Activated naive CD4-positive, alpha-beta T cell treated with Interleukin-2 at 50 U/mL for 16 hours (primary cell): ENCODE measurements around the gene TRIM51.
"Not testable (repeated sequence)": the region's sequence is repeated elsewhere in the genome, so short reads cannot be mapped to it uniquely, and the experiment has no call there.

Experiments used
- DNase-seq: peaks from one replicate; pipeline ENCODE4 v3.0.0-alpha.2; 2020

The TRIM51 gene, protein sequence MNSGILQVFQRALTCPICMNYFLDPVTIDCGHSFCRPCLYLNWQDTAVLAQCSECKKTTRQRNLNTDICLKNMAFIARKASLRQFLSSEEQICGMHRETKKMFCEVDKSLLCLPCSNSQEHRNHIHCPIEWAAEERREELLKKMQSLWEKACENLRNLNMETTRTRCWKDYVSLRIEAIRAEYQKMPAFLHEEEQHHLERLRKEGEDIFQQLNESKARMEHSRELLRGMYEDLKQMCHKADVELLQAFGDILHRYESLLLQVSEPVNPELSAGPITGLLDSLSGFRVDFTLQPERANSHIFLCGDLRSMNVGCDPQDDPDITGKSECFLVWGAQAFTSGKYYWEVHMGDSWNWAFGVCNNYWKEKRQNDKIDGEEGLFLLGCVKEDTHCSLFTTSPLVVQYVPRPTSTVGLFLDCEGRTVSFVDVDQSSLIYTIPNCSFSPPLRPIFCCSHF

DNA sequence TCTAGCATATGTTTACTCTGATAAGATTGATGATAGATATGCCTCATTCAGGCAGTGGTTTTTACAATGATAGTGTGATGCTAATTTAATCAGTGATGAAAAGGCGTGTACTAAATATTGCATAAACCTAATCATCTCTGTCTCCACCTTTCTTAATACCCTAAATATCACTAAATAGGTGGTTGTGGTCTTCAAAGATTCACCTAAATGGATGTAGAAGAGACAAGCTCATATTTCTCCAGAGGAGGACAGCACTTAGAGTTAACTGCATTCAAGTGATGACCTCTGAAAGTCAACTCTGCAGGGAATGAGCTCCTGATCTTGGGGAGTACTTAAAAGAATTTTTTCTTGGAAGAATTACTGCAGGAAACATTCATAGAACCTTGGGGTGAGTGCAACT lies at the start of gene TRIM51:
TRIM51 (plus strand) TSS at position 301 of the 400 bp plus-strand sequence. CDS start 2,132 bp downstream, outside the sequence.
- DNase-seq = not testable (repeated sequence)

DNA sequence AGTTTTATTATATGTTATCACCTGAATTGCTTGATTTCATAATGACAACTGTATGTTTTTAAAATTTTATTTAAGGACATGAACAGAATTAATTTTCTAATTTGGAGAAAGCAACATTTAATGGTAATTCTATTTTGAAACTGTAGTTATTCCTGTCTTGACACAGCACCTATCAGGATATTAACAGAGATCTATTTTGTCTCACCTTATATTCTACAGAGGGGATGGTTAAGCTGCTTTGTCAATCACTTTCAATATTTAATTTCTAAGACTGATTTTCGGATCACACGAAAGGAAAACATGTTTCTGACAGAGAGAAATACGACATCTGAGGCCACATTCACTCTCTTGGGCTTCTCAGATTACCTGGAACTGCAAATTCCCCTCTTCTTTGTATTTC lies 44.6 kb upstream of the TRIM51 start, which contains the start of gene OR5D16:
OR5D16 (plus strand) TSS at position 301 of the 400 bp plus-strand sequence; CDS start at position 301, 0 bp downstream.
- DNase-seq = no peak

DNA sequence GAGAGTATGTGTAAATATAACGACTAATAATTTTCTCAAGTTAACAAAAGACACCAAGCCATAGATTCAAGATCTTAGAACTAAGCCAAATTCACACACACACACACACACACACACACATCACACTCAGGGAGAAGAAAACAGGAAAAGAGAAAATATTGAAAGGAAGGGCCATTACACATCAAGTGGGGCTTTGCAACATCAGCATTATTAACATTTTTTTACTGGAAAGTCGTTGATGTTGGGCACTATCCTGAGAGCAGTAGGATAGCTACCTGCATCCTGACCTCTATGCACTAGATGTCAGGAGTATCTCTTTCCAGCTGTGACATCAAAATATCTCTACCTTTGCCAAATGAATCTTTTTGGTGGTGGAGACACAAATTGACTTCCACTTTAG lies 35.6 kb upstream of the TRIM51 start:
- no peak for DNase-seq

DNA sequence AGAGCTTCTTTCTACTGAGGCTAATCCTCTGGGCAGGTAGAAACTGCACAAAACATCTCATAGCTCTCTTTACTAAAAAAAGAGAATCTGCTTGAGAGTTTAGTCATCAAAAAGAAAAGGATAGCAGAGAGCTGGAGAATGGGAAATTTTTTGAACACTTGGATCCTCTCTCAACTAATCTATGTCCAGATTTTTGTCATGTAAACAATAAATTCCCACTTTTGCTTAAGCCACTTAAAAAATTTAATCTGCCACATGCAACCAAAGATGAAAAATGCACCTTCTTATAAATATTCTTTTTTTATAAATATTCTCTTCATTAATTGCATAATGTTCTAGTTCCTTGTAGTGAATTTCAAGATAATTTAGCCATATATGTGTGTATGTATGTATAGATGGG lies 34.1 kb upstream of the TRIM51 start:
- DNase-seq = no peak

DNA sequence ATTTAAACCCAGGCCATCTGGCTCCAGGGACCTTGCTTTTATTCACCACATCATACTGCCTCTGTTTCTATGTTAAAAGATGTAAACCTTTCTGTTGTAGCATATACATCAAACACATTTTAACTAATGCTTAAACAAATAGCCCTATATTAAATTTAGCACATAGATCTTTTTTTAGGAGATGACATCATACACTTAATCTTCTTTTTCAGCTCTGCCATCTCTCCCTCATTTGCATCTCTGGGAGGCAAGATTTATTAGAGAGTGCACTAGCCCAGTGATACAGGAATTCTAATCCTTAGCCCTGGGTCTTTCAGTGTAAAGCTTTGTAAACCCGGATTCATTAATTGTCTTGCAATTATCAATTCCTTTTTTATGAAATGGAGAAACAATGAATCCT lies 31.0 kb upstream of the TRIM51 start:
- no peak for DNase-seq

DNA sequence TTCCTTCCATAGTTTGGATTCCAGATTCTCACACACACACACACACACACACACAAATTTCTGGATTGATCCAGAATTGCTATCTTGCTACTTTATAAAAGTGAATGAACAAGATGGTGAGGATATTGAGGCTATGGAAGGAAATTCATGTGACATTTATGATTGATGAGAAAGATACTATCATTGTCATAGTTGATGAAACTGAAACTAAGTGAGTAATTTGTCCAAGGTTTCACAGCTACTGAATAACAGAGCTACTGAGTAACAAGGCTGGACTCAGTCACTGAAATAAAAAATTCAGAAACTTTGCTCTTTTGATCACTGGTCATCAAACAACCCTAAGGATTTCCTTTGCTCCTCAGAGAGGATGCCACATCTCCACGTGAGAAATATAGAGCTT lies 28.4 kb upstream of the TRIM51 start:
- DNase-seq = no peak

DNA sequence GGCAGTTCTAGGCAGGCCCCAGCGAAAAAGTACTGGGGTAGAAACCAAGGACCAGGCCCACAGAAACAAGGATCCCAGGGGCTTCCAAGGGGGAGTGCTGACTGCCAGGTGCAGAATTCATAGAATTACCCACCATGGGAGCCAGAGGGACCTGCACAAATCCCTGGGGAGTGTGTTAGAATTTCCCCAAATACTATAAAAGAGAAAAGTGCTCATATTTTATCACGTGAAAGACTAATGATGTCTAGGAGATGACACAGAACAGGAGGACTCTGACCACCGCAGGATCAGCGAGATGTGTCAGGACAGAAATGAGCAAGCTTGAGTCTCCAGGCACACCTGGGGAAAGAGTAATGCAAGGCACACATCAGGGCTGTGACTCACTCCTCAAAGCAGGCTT lies 15.7 kb upstream of the TRIM51 start:
- DNase-seq = not testable (repeated sequence)

DNA sequence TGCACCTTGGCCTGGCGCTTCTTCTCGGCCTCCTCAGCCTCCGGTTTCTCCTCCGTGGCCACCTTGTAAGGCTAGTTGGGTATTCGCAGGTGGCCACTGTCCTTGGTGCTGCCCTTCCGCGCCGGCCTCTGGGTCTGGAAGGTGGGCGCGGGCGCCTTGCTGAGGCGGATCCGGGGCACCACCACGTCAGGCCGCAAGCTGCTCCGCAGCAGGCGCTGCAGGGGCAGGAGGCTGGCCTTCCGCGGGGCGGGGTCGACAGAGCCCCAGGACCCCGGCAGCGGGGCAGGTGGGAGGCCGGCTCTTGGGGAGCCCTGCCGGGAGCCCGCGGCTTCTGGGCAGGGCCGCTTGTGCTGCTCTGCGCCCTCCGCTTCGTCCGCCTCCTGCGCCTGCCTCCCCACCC lies 10.4 kb upstream of the TRIM51 start:
- DNase-seq = not testable (repeated sequence)

DNA sequence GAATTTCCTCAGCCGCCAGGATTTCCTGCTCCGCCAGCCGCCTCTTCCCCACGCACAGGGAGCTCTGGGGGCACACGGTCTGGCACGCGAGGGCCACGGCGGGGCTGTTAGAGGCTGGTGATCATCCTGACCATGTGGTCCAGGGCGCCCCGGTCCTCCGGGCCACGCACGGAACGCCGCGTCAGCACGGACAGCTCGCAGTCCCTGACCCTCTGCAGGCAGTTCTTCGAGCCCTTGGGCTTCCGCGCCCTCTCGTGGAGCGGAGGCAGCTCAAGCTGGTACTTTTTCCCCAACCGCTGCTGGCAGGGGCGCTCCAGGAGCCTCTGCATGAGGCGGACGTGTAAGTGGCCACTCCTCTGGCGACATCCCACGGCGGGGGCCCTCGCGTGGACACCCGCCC lies 10.0 kb upstream of the TRIM51 start:
- DNase-seq = not testable (repeated sequence)

DNA sequence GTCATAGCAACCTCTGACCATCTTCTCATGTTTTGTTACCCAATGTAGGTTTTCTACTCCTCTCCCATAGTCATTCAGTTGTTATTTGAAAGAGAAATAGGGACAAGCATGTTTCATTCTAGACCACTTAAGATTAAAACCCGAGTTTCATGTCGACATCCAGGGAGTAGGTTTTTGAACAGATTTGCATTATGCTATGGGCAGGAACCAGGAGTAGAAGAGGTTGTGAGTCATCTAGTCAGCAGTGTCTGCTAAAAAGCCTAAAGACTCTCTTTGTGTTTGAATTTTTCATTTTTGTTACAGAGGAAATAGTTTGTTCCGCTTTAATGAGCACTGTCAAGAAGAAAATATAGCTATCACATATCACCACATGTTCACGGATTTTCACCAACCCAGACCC lies 1.9 kb downstream of the TRIM51 start:
- DNase-seq = not testable (repeated sequence)

DNA sequence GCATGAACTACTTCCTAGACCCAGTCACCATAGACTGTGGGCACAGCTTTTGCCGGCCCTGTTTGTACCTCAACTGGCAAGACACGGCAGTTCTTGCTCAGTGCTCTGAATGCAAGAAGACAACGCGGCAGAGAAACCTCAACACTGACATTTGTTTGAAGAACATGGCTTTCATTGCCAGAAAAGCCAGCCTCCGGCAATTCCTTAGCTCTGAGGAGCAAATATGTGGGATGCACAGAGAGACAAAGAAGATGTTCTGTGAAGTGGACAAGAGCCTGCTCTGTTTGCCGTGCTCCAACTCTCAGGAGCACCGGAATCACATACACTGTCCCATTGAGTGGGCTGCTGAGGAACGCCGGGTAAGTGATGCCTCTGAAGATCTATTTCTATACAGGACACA lies 2.4 kb downstream of the TRIM51 start:
- not testable (repeated sequence) for DNase-seq

DNA sequence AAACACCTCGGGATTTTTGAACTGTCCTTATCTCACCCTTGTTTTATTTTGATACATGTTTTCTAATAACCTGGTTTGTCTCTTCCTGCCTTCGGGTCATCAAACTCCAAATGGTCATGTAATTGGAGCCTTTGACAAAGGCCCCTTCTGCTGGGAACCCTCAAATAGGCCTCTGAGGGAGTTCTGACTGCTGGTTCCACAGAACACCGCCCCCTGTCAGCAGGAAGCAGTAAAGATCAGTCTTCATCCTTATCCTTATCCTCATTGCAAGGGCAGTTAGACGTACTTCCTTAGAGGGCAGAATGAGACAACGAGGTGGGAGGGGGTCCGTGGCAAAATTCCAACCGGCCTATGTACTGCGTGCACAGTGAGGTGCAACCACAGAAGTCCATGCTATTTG lies 12.1 kb downstream of the TRIM51 start:
- no peak for DNase-seq

DNA sequence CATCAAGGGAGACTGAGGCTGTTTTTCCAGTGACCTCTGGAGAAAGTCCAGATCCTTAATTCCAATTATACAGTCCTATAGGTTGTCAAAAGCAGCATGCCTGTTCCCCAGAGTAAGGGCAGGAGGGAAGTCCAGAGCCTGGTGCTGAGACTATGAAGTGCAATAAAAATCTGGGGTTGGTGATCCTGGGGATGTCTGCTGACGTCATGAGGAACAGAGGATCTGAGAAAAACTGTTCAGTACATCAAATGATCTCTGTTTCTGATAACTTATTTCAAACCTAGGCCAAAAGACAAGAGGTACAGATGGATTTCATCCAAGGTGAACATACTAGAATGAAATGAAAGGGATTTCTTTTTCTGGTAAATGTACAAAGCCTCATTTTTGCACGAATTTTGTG lies 19.2 kb downstream of the TRIM51 start:
- no peak for DNase-seq

DNA sequence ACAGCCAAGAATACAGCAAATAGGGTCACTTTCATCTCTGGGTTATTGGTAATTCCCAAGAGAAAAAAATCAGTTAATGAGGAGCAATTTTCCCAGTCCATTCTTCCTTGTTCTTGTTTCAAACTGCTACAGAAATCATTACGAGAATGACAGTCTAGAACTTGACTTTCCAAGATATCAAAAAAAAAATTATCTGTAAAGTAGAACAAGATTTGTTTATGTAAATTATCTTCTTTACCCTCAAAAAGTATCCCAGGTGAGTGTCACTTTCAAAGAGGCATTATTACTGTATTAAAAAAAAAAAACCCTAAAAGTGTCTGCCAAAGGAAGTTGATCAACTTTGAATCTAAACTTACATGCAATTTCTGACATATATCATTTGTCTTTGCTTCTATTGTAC lies 31.4 kb downstream of the TRIM51 start, which contains the start of gene OR5W2:
OR5W2 (minus strand) TSS at position 101 of the 400 bp plus-strand sequence; CDS start at position 101, 0 bp downstream.
- no peak for DNase-seq

DNA sequence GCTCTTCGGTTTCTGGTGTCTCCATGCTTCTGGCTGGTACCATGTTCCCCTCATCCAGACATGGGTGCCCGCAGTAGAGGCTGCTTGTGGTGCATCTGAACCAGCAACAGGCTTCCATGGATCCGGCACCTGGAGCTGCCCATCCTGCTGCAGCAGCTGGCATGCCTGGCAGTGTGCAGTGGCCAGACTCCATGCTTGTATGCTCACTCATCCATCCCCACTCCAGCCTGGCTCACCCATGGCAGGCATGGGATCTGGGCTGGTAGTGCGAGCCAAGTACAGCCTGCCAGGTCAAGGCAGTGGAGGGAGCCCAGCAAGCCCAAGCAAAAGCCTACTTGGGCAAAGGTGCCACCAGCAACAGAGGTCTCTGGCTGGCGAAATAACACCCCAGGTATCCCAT lies 37.4 kb downstream of the TRIM51 start:
- DNase-seq = no peak

DNA sequence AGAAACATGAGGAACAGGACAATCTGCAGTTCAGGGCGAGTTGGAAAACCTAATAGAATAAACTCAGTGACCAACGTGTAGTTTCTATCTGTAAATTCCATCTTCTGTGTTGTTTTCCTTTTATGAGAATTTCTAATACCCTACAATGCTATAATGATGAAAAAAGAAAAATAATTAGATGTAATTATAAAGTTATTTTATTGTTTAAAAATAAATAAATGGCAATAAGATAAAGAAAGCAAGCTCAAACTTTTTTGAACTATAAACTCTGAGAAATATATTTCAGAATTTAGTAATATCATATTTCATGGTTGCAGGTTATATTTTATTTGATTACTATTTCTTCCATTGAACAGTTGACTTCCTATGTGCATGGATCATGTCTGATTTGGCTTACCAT lies 53.2 kb downstream of the TRIM51 start, which contains the start of gene OR5I1:
OR5I1 (minus strand) TSS at position 101 of the 400 bp plus-strand sequence; CDS start at position 101, 0 bp downstream.
- DNase-seq = no peak
